ENCODE results near the gene CXCR5.
A peak's percentile ranks its signal among the peaks of the same experiment; 100 is the strongest.

Gene CXCR5

DNA sequence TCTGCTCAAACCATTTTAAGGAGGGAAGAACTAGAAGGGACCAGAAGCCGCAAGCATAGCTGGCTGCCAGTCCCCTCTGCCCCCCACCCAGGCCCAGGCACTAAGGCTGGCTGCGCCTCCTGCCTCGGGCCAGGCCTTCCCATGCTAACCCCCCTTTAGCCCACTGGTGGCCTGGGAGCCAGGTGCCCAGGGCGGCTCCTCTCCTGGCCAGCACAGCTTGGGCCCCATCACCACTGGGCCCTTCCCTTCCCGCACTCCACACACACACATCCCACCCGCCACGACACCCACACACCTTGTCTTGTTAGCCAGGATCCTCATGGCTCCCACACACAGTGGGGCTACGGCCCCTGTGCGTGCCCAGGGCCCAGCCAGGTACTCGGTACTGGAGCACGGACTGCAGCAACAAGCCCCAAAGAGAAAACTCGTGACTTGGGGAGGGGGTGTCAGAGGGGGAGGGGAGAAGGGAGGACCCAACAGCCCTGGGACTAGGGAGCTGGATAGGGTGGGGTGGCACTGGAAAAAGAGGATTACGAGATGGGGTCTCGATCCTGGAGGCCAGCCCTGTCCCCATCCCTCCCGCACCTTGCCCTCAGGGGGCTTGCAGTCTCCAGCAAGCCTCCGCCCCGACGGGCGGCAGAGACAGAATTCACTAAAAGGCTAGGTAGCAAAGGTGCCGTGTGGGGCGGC lies 26.1 kb downstream of the CXCR5 start:
- H3K4me1 ChIP-seq = peaks cover 18 to 92% (median 81%) of the 10 kb centered on the region in 4 donors
- intact Hi-C loops (cut with DNase I; ENCODE audit: low total_unique reads) = no loop called here

GRCh38 chr11:118910309-118911112 lies 26.8 kb downstream of the CXCR5 start:
- TF ChIP-seq, protein P1, sequence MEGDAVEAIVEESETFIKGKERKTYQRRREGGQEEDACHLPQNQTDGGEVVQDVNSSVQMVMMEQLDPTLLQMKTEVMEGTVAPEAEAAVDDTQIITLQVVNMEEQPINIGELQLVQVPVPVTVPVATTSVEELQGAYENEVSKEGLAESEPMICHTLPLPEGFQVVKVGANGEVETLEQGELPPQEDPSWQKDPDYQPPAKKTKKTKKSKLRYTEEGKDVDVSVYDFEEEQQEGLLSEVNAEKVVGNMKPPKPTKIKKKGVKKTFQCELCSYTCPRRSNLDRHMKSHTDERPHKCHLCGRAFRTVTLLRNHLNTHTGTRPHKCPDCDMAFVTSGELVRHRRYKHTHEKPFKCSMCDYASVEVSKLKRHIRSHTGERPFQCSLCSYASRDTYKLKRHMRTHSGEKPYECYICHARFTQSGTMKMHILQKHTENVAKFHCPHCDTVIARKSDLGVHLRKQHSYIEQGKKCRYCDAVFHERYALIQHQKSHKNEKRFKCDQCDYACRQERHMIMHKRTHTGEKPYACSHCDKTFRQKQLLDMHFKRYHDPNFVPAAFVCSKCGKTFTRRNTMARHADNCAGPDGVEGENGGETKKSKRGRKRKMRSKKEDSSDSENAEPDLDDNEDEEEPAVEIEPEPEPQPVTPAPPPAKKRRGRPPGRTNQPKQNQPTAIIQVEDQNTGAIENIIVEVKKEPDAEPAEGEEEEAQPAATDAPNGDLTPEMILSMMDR (IDR thresholded peaks at IDR 0.05) = no peak
- H3K27me3 ChIP-seq = no peaks in the 10 kb centered on the region
- peak; percentile 71 to 92 for DNase-seq
- peaks cover 9 to 30% (median 20%) of the 10 kb centered on the region in 3 donors for H3K36me3 ChIP-seq
- H3K9me3 ChIP-seq = no peaks in the 10 kb centered on the region
- H3K4me1 ChIP-seq = peaks cover 18 to 92% (median 89%) of the 10 kb centered on the region in 4 donors
- H3K4me3 ChIP-seq = peak overlapping the region; percentile 52 to 61
- intact Hi-C loops (cut with DNase I; ENCODE audit: low total_unique reads) = no loop called here
- H3K27ac ChIP-seq = peak overlapping the region; percentile 85 to 99

More for the DNA sequence above, 26.1 kb downstream of the CXCR5 start:
- Histone ChIP-seq H3K27ac (peak overlapping the region; percentile 85 to 99), H3K4me3 (peak overlapping the region; percentile 52 to 61), H3K27me3 (no peaks in the 10 kb centered on the region), H3K9me3 (no peaks in the 10 kb centered on the region), H3K36me3 (peaks cover 10 to 38% (median 23%) of the 10 kb centered on the region in 3 donors)
- no peak for DNase-seq
- TF ChIP-seq, protein P1 (IDR thresholded peaks at IDR 0.05) = no peak

DNA sequence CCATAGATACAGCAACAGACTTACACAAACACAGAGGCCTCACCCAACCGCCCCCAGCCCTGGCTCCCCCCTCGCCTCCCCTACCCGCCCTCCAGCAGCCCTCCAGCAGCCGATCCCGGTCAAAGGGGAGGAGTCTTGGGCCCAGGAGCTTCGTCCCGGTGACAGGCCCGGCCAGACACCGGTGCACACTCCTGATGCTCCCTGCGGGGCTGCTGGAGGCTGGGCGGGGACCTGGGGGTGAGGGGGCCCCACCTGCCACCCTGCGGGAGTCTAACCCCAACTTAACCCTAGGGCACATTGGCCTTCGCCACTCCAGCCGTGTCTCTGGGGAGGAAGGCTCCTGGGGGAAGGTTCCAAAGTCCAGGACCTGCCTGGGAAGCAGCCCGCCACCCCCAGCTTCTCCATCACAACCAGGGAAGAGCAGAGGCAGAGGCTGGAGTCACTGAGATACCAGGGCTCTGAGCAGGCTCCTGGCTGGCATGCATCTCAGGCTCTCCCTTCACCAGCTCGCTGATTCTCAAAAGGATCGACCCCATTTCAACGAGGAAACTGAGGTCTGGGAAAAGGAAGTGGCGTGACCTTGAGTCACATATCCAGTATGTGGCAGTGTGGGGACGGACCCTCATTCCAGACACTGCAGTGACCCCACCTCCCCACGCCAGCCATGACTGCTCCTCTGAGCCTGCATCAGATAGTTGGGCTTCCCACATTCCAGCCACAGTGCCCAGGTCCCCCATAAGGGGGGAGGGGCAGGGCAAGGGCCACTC lies 27.6 kb downstream of the CXCR5 start:
- TF ChIP-seq, protein P1 (IDR thresholded peaks at IDR 0.05) = no peak
- Histone ChIP-seq H3K9me3 (no peaks in the 10 kb centered on the region), H3K27me3 (no peaks in the 10 kb centered on the region), H3K27ac (peak overlapping the region; percentile 85 to 99), H3K4me1 (peaks cover 21 to 98% (median 97%) of the 10 kb centered on the region in 4 donors), H3K36me3 (peaks cover under 1 to 22% (median 13%) of the 10 kb centered on the region in 3 donors), H3K4me3 (peak overlapping the region; percentile 52 to 61)
- intact Hi-C loops (cut with DNase I; ENCODE audit: low total_unique reads) = no loop called here
- DNase-seq = peak in 1 of 2 donors; percentile 76

DNA sequence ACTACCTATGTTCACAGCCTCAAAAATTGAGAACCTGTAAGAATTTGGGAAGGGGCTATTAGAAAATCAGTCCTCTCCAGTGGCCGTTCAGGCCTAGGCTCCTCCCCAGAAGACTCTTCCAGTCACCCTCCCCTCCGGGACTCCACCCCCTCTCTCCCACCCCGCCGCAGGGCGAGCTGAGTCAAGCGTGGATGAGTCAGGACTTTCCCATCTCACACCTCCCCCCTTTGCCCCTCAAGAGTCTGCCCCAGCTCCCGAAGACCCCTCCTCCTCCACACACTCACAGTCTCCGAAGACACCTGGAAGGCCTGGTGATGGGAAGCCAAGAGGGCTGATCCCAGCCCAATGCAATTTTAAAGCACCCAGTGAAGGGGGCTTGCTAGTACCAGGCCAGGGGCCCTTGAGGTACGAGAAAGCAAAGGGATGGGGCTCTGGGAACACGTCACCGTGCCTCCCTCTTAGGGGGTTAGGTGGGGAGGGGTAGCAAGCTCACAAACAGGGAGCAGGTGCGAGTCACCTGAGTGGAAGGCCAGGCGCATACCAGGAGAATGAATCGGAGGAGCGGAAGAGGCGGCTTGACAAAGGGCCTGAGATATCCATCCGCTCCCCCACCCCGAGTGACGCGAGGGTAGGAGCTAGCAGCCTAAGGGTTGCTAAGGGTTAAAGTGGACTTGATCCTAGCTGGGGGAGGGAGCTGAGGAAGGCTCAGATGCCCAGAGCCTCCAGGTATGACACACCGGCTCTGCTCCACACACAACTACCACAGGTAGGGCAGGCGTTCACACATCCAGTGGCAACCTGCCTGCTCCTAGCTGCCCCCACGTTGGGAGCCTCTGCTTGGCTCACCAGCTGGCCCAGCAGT lies 28.4 kb downstream of the CXCR5 start:
- Histone ChIP-seq H3K36me3 (peaks cover 0 to 14% (median 12%) of the 10 kb centered on the region in 3 donors), H3K9me3 (no peaks in the 10 kb centered on the region), H3K27ac (peak overlapping the region; percentile 85 to 99), H3K27me3 (no peaks in the 10 kb centered on the region), H3K4me1 (peaks cover 28 to 100% (median 99%) of the 10 kb centered on the region in 4 donors), H3K4me3 (peak overlapping the region; percentile 52 to 61)
- intact Hi-C loops (cut with DNase I; ENCODE audit: low total_unique reads) = no loop called here
- TF ChIP-seq, protein P1 (IDR thresholded peaks at IDR 0.05) = no peak
- DNase-seq = peak; percentile 91 to 95

Measured in tibial artery (tissue), 4 donors.